Measurements from ENCODE around the gene MFSD12. TPM values are rescaled to one million over a fixed set of nuclear protein-coding genes. Genes with fewer than 3 reads are reported as not detected.

Gene MFSD12
- polyA plus RNA-seq, 3 donors: 47.9 to 150 (median 55.5) TPM

DNA sequence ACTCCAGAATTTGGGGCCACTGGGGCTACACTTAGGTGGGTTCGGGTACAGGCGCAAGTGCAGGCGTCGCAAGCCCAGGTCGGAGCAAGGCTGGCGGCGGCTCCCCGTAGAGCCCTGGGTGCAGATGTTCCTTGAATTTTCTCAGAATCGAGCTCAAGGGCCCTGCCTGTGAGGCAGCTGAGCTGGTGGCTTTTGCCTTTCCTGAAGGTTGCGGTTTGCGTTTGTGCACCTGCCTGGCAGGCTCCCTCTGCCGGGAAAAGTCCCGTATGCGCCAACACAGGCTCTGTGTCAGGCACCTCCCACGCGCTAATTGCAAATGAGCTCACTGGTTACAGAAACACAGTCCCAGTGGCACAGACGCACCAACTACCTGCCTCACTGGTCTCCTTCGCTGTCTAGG lies 62.8 kb downstream of the MFSD12 start:
- no peak overlapping the region for H3K27ac ChIP-seq (ENCODE audit: low read depth in 1 of 2, low read length in 2 of 2)
- intact Hi-C loops (cut with micrococcal nuclease): no loop called here
- H3K27me3 ChIP-seq (ENCODE audit: control insufficient read depth in 2 of 2, insufficient read depth in 2 of 2, low read length in 2 of 2): no peaks in the 10 kb centered on the region
- H3K79me2 ChIP-seq (ENCODE audit: insufficient read depth, low read length): peaks cover 16% of the 10 kb centered on the region
- no peak overlapping the region for H3K27ac Mint-ChIP-seq
- no peaks in the 10 kb centered on the region for H3K9me3 ChIP-seq (replicated peaks in 1 of 2; ENCODE audit: control insufficient read depth in 1 of 2, insufficient read depth in 1 of 2, low read length in 2 of 2)
- H3K9me3 Mint-ChIP-seq: peaks cover 0 to 2% (median 0%) of the 10 kb centered on the region in 7 donors
- H3K36me3 Mint-ChIP-seq: peaks cover 39 to 60% of the 10 kb centered on the region in 2 donors
- peaks cover 36 to 65% of the 10 kb centered on the region in 2 donors for H3K36me3 ChIP-seq (replicated peaks in 1 of 2; ENCODE audit: control insufficient read depth in 1 of 2, insufficient read depth in 2 of 2, low read length in 2 of 2)
- DNase-seq: no peak
- H3K4me2 ChIP-seq (replicated peaks; ENCODE audit: extremely low read depth, low read length, poor library complexity, severe bottlenecking): no peak overlapping the region
- no peak overlapping the region for H3K9ac ChIP-seq (ENCODE audit: insufficient read depth, low read length, poor library complexity, severe bottlenecking)
- peaks cover 1 to 3% (median 2%) of the 10 kb centered on the region in 3 donors for H3K27me3 Mint-ChIP-seq (ENCODE audit: low read depth in 3 of 3)
- no peaks in the 10 kb centered on the region for H4K20me1 ChIP-seq (ENCODE audit: insufficient read depth, low read length)
- no peak for TF ChIP-seq CTCF (IDR thresholded peaks at IDR 0.05)
- peaks cover 0 to 4% of the 10 kb centered on the region in 2 donors for H3K4me1 ChIP-seq (ENCODE audit: control insufficient read depth in 1 of 2, insufficient read depth in 2 of 2, low read length in 2 of 2)
- no peak overlapping the region for H3K4me3 Mint-ChIP-seq
- no peak overlapping the region for H2AFZ ChIP-seq (ENCODE audit: insufficient read depth, low read depth, low read length, poor library complexity, severe bottlenecking)
- no peak overlapping the region for H3K4me3 ChIP-seq (replicated peaks in 1 of 3; ENCODE audit: low read depth in 2 of 3, low read length in 3 of 3)
- H3K4me1 Mint-ChIP-seq: peaks cover 3% of the 10 kb centered on the region
- 94% methylated on average over 18 of the region's 18 CpGs for WGBS (ENCODE audit: insufficient coverage)

Small RNA genes within 50 kb of the gene (small RNA-seq; reads per million reads assigned to genes)
- gene AC005786.1 (ENCODE audit: insufficient read length, low read depth): not detected
- gene RF00212 (ENCODE audit: insufficient read length, low read depth): not detected

Other genes with a start within 250 kb of the MFSD12 start
- 10 to 100 TPM in 2 of 3 donors, 1 to 10 TPM in 1; 7.0 to 13.8 (median 11.5) TPM for gene NFIC, start 191.0 kb downstream of the MFSD12 start, polyA plus RNA-seq
- gene SMIM24, start 77.1 kb downstream of the MFSD12 start, polyA plus RNA-seq: under 1 TPM in 1 of 3 donors, not detected in 2; 0.30 TPM
- gene SMIM44, start 74.1 kb downstream of the MFSD12 start, polyA plus RNA-seq: not detected
- gene DOHH, start 56.9 kb downstream of the MFSD12 start, polyA plus RNA-seq: 1 to 10 TPM; 3.7 to 4.2 (median 4.1) TPM
- gene FZR1, start 51.3 kb downstream of the MFSD12 start, polyA plus RNA-seq: 10 to 100 TPM in 1 of 3 donors, 1 to 10 TPM in 2; 7.7 to 44.6 (median 9.4) TPM
- gene TEKTIP1, start 18.4 kb downstream of the MFSD12 start, polyA plus RNA-seq: 1 to 10 TPM in 1 of 3 donors, not detected in 2; 1.8 TPM
- gene HMG20B, start 15.4 kb upstream of the MFSD12 start, polyA plus RNA-seq: 10 to 100 TPM; 52.4 to 58.8 (median 56.5) TPM
- gene GIPC3, start 27.9 kb upstream of the MFSD12 start, polyA plus RNA-seq: under 1 TPM in 1 of 3 donors, not detected in 2; 0.03 TPM
- under 1 TPM in 1 of 3 donors, not detected in 2; 0.05 TPM for gene TBXA2R, start 49.3 kb upstream of the MFSD12 start, polyA plus RNA-seq
- 10 to 100 TPM in 1 of 3 donors, 1 to 10 TPM in 2; 2.5 to 19.4 (median 3.0) TPM for gene CACTIN, start 69.2 kb upstream of the MFSD12 start, polyA plus RNA-seq
- gene PIP5K1C, start 142.9 kb upstream of the MFSD12 start, polyA plus RNA-seq: 10 to 100 TPM in 2 of 3 donors, 1 to 10 TPM in 1; 6.5 to 19.5 (median 10.1) TPM
- gene TJP3, start 150.8 kb upstream of the MFSD12 start, polyA plus RNA-seq: under 1 TPM in 1 of 3 donors, not detected in 2; 0.01 TPM
- gene APBA3, start 204.1 kb upstream of the MFSD12 start, polyA plus RNA-seq: 10 to 100 TPM; 14.5 to 23.1 (median 16.1) TPM
- gene MRPL54, start 205.1 kb upstream of the MFSD12 start, polyA plus RNA-seq: 100 to 1,000 TPM in 2 of 3 donors, 10 to 100 TPM in 1; 39.9 to 133 (median 115) TPM
- not detected for gene RAX2, start 214.6 kb upstream of the MFSD12 start, polyA plus RNA-seq
- gene MATK, start 228.8 kb upstream of the MFSD12 start, polyA plus RNA-seq: under 1 TPM; 0.20 to 0.44 (median 0.35) TPM